T-helper 2 cell treated with Interferon-gamma antibody and Interleukin-4, amounts not matched to agents 5 μg/mL and 100 μg/mL, for 36 hours (primary cell): ENCODE data around the gene GPR142.
A peak's percentile ranks its signal among the peaks of the same experiment; 100 is the strongest.

Source experiments
- DNase-seq: peaks from one replicate; pipeline ENCODE4 v3.0.0; 2021; ENCODE audit warnings: low spot score
- H3K27ac Mint-ChIP-seq: one replicate; pipeline ENCODE4 v1.8.0; 2021; ENCODE audit warnings: mild to moderate bottlenecking, mixed read lengths
- H3K27me3 Mint-ChIP-seq: one replicate; pipeline ENCODE4 v1.8.0; 2021; ENCODE audit warnings: low read depth, mixed read lengths
- H3K36me3 Mint-ChIP-seq: one replicate; pipeline ENCODE4 v1.8.0; 2021; ENCODE audit warnings: low read depth, mixed read lengths
- H3K4me1 Mint-ChIP-seq: one replicate; pipeline ENCODE4 v1.8.0; 2021; ENCODE audit warnings: low read depth, mixed read lengths
- H3K4me3 Mint-ChIP-seq: one replicate; pipeline ENCODE4 v1.8.0; 2022; ENCODE audit warnings: mild to moderate bottlenecking, moderate library complexity, mixed read lengths
- H3K9me3 Mint-ChIP-seq: one replicate; pipeline ENCODE4 v1.8.0; 2021; ENCODE audit warnings: mixed read lengths

GPR142 gene

GRCh38 chr17:74353446-74354060, 13.8 kb upstream of the GPR142 start:
- no peak for DNase-seq
- peaks cover 69% of the 10 kb centered on the region for H3K27me3 Mint-ChIP-seq
- peaks cover 4% of the 10 kb centered on the region for H3K4me1 Mint-ChIP-seq
- H3K9me3 Mint-ChIP-seq, result no peaks in the 10 kb centered on the region
- H3K4me3 Mint-ChIP-seq, result no peak overlapping the region
- H3K36me3 Mint-ChIP-seq, result no peaks in the 10 kb centered on the region
- H3K27ac Mint-ChIP-seq, result no peak overlapping the region

DNA sequence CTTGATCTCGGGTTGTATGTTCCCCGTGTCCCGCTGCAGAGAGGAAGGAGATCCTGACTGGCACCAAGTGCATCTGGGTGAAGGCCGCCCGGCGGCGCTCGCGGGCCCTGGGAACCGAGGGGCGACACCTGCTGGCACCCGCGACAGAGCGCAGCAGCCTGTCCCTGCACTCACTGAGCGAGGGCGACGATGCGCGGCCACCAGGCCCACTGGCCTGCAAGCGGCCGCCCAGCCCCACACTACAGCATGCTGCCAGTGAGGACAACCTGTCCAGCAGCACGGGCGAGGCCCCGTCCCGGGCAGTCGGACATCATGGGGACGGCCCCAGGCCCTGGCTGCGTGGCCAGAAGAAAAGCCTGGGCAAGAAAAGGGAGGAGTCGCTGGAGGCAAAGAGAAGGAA, 13.2 kb upstream of the GPR142 start:
- Mint-ChIP-seq H3K4me1 (peaks cover 4% of the 10 kb centered on the region), H3K9me3 (no peaks in the 10 kb centered on the region), H3K4me3 (no peak overlapping the region), H3K27ac (no peak overlapping the region), H3K27me3 (peaks cover 70% of the 10 kb centered on the region), H3K36me3 (no peaks in the 10 kb centered on the region)
- DNase-seq, result peak; percentile 69

DNA sequence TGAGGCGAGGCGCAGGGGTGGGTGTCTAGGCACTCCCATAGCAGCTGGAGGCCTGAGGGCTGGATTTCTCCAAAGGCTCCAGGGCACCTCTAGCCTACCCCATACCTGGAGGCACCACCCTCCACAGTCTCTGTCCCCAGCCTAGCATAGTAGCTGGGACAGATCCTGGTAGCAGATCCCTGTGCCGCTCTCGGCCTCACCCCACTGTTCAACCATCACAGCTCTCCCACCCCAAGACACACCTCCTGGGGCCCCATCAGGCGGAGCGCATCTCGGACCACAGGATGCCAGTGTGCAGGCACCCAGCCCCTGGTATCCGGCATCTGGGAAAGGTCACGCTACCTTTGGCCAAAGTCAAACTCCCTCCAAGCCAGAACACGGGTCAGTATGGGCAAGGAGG, 12.7 kb upstream of the GPR142 start:
- no peak for DNase-seq
- peaks cover 4% of the 10 kb centered on the region for H3K4me1 Mint-ChIP-seq
- H3K9me3 Mint-ChIP-seq, result no peaks in the 10 kb centered on the region
- no peak overlapping the region for H3K4me3 Mint-ChIP-seq
- H3K36me3 Mint-ChIP-seq, result no peaks in the 10 kb centered on the region
- H3K27ac Mint-ChIP-seq, result no peak overlapping the region
- H3K27me3 Mint-ChIP-seq, result peaks cover 72% of the 10 kb centered on the region

DNA sequence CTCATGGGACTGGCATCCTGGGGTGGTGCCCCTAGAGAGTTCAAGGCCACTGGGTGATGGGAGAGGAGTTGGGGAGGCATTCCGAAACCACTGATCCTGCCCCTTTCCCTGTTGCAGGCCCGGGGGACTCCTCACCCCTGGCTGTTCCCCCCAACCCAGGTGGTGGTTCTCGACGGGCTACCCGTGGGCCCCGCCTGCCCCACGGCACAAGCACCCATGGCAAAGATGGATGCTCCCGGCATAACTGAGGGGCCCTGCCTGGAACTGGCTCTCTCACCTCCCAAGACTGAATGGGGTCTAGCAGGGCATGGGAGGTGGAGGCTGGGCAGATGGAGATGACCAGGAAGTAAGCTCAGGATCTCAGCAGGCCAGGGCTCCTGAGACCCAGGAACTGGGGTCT, 12.2 kb upstream of the GPR142 start:
- H3K36me3 Mint-ChIP-seq, result no peaks in the 10 kb centered on the region
- H3K4me1 Mint-ChIP-seq, result peaks cover 4% of the 10 kb centered on the region
- peaks cover 70% of the 10 kb centered on the region for H3K27me3 Mint-ChIP-seq
- no peak for DNase-seq
- H3K27ac Mint-ChIP-seq, result no peak overlapping the region
- H3K9me3 Mint-ChIP-seq, result no peaks in the 10 kb centered on the region
- H3K4me3 Mint-ChIP-seq, result no peak overlapping the region

DNA sequence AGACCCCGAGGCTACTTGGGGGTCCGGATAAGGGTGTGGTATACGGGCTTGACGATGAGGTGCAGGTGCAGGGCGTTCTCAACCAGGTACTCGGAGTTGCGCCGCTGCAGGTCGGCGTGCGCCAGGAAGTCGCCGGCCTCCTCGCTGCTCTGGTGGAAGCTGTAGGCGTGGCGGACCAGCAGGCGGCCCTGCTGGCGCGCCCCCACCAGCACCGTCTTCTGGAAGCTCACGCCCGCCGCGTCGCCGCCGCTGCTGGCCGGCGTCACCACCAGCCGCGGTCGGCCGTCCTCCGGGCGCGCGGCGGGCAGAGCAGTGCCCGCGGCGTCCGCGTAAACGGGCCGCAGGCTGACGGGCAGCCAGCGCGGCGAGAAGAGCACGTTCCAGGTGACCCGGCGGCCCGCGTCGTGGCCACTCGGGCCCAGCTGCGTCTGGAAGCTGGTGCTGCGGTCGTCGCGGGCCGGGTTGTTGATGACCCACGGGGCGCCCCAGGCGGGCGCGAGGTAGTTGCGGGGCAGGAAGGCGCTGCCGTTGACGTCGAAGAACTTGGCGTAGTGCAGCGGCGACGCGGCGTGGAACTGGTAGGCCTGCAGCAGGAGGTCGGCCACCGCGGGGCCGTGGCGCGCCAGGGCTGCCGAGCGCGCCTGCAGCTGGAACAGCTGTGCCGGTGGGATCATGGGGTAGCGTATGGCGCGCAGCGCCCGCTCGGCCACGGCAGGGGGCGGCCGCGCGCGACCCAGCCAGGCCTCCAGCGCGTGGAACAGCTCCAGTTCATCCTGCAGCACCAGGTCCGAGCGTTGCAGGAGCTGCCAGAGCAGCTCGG, 10.4 kb upstream of the GPR142 start:
- Mint-ChIP-seq H3K36me3 (no peaks in the 10 kb centered on the region), H3K27ac (no peak overlapping the region), H3K27me3 (peaks cover 62% of the 10 kb centered on the region), H3K4me3 (no peak overlapping the region), H3K4me1 (peaks cover 4% of the 10 kb centered on the region), H3K9me3 (no peaks in the 10 kb centered on the region)
- DNase-seq, result no peak

- no peak for DNase-seq
- Mint-ChIP-seq H3K9me3 (no peaks in the 10 kb centered on the region), H3K36me3 (no peaks in the 10 kb centered on the region), H3K4me3 (no peak overlapping the region), H3K4me1 (peaks cover 4% of the 10 kb centered on the region), H3K27me3 (peaks cover 59% of the 10 kb centered on the region), H3K27ac (no peak overlapping the region)
Observed at GRCh38 chr17:74357466-74357809, 9.9 kb upstream of the GPR142 start.

DNA sequence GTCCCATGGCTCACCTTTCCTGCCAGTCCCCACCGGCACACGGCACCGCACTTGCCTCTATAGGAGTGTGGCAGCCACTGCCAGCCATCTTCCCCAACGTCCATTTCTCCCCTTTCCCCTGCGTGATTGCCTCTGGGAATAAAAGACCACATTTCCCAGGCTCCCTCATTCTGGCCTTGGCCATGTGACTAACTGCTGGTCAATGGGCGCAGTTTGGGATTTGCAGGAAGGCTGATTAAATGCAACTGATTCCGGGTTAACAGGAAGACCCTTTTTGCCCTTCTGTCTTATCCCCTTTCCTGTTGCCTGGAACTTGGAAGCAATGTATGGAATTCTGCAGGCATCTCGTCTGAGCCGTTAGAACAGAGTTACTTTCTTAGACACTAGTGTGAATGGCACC, 8.6 kb upstream of the GPR142 start:
- no peak for DNase-seq
- H3K4me3 Mint-ChIP-seq, result no peak overlapping the region
- H3K9me3 Mint-ChIP-seq, result no peaks in the 10 kb centered on the region
- H3K27me3 Mint-ChIP-seq, result peaks cover 46% of the 10 kb centered on the region
- H3K4me1 Mint-ChIP-seq, result peaks cover 4% of the 10 kb centered on the region
- no peaks in the 10 kb centered on the region for H3K36me3 Mint-ChIP-seq
- no peak overlapping the region for H3K27ac Mint-ChIP-seq

DNA sequence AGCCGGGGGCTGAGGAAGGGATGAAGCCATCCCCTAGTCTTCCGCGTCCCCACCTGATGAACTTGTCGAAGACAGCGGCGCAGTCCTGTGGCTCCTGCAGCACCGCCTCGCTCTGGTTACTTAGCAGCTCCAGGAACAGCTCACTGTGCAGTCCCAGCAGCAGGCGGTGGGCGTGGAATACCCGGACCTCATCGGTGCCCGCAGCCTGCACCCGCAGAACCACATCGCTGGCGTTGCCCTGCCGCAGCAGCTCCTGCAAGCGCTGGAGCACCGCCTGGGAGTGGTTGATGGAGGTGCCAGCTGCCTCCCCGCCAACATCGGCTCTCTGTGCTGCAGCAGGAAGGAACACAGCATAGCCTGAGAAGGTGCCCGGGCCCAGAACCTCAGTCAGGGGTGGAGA, 7.4 kb upstream of the GPR142 start:
- H3K27me3 Mint-ChIP-seq, result peaks cover 34% of the 10 kb centered on the region
- H3K27ac Mint-ChIP-seq, result no peak overlapping the region
- no peaks in the 10 kb centered on the region for H3K4me1 Mint-ChIP-seq
- no peak for DNase-seq
- no peaks in the 10 kb centered on the region for H3K36me3 Mint-ChIP-seq
- no peaks in the 10 kb centered on the region for H3K9me3 Mint-ChIP-seq
- H3K4me3 Mint-ChIP-seq, result no peak overlapping the region

- Mint-ChIP-seq H3K27me3 (peaks cover 26% of the 10 kb centered on the region), H3K4me3 (no peak overlapping the region), H3K9me3 (no peaks in the 10 kb centered on the region), H3K36me3 (no peaks in the 10 kb centered on the region), H3K27ac (no peak overlapping the region), H3K4me1 (no peaks in the 10 kb centered on the region)
- no peak for DNase-seq
Observed at GRCh38 chr17:74360899-74361229, 6.4 kb upstream of the GPR142 start.

DNA sequence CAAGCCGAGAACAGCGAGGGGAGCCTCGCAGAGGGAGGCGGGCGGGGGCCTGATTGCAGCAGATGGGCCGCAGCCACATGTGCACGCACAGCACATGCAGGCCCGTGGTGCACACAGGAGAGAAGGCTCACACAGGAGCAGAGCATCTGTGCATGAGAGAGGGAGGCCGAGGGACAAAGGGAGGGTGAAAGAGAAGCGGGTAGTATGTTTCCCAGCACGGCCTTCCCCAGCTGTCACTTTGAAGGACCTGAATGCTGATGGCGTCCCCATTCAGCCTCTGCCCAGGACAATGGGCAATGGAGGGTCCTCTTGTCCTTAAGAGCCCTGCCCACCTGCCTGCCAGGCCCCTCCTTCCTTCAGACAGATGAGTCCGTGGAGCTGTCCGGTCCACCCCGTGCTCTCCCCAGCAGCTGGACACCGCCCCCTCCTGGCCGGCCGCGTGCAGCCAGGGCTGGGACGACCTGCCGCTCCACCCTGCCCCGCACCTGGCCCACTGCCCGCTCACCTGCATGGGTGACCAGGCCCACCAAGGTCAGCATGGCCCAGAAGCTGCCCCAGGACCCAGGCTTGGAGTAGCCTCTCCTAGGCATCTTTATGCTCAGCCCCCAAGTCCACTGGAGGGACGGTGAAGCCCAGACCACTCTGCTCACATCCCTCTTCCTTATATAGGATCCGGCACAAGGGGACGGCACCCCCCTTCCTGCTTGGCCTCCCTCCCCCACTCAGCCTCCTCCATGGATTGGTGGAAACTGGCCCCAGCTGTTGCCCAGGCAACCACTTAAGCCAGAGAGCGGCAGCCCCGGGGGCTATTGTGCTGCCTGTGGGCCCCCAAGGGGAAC, 5.9 kb upstream of the GPR142 start, which contains the start of gene BTBD17:
BTBD17 (minus strand) TSS at position 639 of the 839 bp plus-strand sequence; CDS start at position 590, 49 bp downstream.
- H3K4me1 Mint-ChIP-seq, result no peaks in the 10 kb centered on the region
- no peak for DNase-seq
- no peak within 1 kb of the TSS for H3K27ac Mint-ChIP-seq
- H3K9me3 Mint-ChIP-seq, result no peaks in the 10 kb centered on the region
- peaks cover 21% of the 10 kb centered on the region for H3K27me3 Mint-ChIP-seq
- no peaks in the 10 kb centered on the region for H3K36me3 Mint-ChIP-seq
- H3K4me3 Mint-ChIP-seq, result no peak within 1 kb of the TSS

- no peak overlapping the region for H3K4me3 Mint-ChIP-seq
- no peak overlapping the region for H3K27ac Mint-ChIP-seq
- no peak for DNase-seq
- no peaks in the 10 kb centered on the region for H3K4me1 Mint-ChIP-seq
- peaks cover 20% of the 10 kb centered on the region for H3K27me3 Mint-ChIP-seq
- no peaks in the 10 kb centered on the region for H3K36me3 Mint-ChIP-seq
- H3K9me3 Mint-ChIP-seq, result no peaks in the 10 kb centered on the region
Observed at GRCh38 chr17:74362069-74362405, 5.3 kb upstream of the GPR142 start.

DNA sequence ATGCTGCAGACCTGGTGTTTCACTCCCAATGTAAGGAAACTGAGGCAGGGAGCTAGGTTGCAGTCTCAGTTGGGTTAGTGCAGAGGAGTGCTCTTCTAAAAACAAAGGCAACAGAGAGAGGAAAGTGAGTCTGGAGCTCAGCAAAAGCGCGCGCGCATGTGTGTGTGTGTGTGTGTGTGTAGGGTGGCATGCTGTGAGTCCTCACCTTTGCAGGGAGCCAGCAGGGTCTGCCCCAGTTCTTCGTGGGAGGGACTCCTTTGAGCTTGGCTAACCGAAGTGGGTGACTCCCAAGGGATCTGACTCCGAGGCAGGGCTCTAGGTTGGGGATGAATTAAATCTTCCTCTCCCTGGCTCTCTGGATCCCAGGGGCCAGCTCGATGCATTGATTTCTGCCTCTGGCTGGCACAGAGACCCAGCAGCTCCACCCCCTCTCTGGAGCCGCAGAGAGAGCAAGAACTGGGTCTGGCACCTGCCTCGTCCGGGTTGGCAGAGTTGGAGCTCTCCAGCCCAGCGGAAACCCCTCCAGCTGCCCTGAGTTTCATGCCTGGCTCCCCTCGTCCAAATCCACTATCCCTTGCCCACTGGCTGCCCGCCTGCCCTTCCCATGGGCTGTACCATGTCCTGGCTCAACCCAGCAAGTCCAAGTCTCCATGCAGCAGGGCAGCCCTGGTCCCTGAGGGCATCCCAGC, 4.4 kb upstream of the GPR142 start:
- no peaks in the 10 kb centered on the region for H3K36me3 Mint-ChIP-seq
- peaks cover 15% of the 10 kb centered on the region for H3K27me3 Mint-ChIP-seq
- H3K4me3 Mint-ChIP-seq, result no peak overlapping the region
- H3K4me1 Mint-ChIP-seq, result no peaks in the 10 kb centered on the region
- no peaks in the 10 kb centered on the region for H3K9me3 Mint-ChIP-seq
- no peak for DNase-seq
- no peak overlapping the region for H3K27ac Mint-ChIP-seq

- Mint-ChIP-seq H3K4me1 (peaks cover 11% of the 10 kb centered on the region), H3K4me3 (peak overlapping the region; percentile 20), H3K27me3 (peaks cover 3% of the 10 kb centered on the region), H3K36me3 (no peaks in the 10 kb centered on the region), H3K27ac (no peak overlapping the region), H3K9me3 (no peaks in the 10 kb centered on the region)
- peak; percentile 64 for DNase-seq
Observed at GRCh38 chr17:74368341-74369081, 1.2 kb downstream of the GPR142 start.
